HCT116 (cell line): ENCODE results near the gene AKR7A2. TPM values are rescaled to one million over a fixed set of nuclear protein-coding genes. Genes with fewer than 3 reads are reported as not detected.

Source experiments
- ATAC-seq: fragments of 200-7000 bp; cut with Tn5 transposase; 2 replicates; pipeline ENCODE4 v1.9.1; 2020; ENCODE audit warnings: mild to moderate bottlenecking, moderate library complexity
- BruUV-seq: library from RNA; stranded (reverse); fragments of 400-500 nt; replicated peaks from 2 replicates; lab custom pipeline; 2021; lab: Mats Ljungman, UMichigan
- CTCF ChIA-PET: fragments of 300-600 bp; sonication (Branson Sonifier 250); formaldehyde crosslinking; loops from one replicate; lab custom pipeline; 2021; ENCODE audit warnings: antibody characterized with exemption; lab: Charles Lee
- POLR2A ChIA-PET: fragments of 300-600, 350-600 bp; sonication (Branson Sonifier 250); formaldehyde crosslinking; loops from one replicate; lab custom pipeline; 2021; ENCODE audit warnings: antibody characterized with exemption; lab: Charles Lee
- RAD21 ChIA-PET, 2 experiments: fragments of 300-600 bp; sonication (Branson Sonifier 250); formaldehyde crosslinking; loops; one replicate each; lab custom pipeline; 2023; ENCODE audit warnings: low total read pairs in 2 of 2; ENCODE audit not compliant: uncharacterized antibody in 2 of 2, unreplicated experiment in 2 of 2, low non-redundant PET in 1 of 2; lab: Charles Lee
- DNase-seq: peaks from one replicate; pipeline ENCODE4 v3.0.0-alpha.2; 2010; ENCODE audit warnings: low read depth, low spot score
- H2AFZ ChIP-seq: fragments of 200-600 bp; shearing (Covaris generic), sonication (generic); 2 replicates; pipeline ENCODE4 v1.6.1; 2017; ENCODE audit warnings: low read depth, mixed run types, mixed read lengths, antibody characterized with exemption, low read length; ENCODE audit not compliant: poor library complexity, severe bottlenecking
- H3K27ac ChIP-seq: 2 replicates; pipeline ENCODE4 v1.5.1; 2012; ENCODE audit warnings: low read depth, low read length
- H3K27me3 ChIP-seq: fragments of 200-600 bp; sonication (generic); 2 replicates; pipeline ENCODE4 v1.6.1; 2016; ENCODE audit warnings: mixed run types, low read length, mixed read lengths; ENCODE audit not compliant: insufficient read depth
- H3K36me3 ChIP-seq, 2 experiments: fragments of 200-500 bp in 1 of 2; fragments of 200-600 bp in 1 of 2; sonication (Bioruptor generic) in 1 of 2; sonication (generic) in 1 of 2; 2 replicates each; pipeline versions ENCODE4 v1.5.1 to v1.6.1; 2014 to 2016; ENCODE audit warnings: low read length in 2 of 2, inconsistent platforms in 1 of 2, mixed read lengths in 1 of 2, mixed run types in 1 of 2; ENCODE audit not compliant: insufficient read depth in 2 of 2, control insufficient read depth in 1 of 2
- H3K4me1 ChIP-seq, 2 experiments: fragments of 200-600 bp in 1 of 2; sonication (generic) in 1 of 2; 2 replicates each; pipeline versions ENCODE4 v1.5.1 to v1.6.1; 2012 to 2017; ENCODE audit warnings: low read length in 2 of 2, inconsistent platforms in 1 of 2, mild to moderate bottlenecking in 1 of 2, mixed read lengths in 1 of 2, mixed run types in 1 of 2, moderate library complexity in 1 of 2; ENCODE audit not compliant: insufficient read depth in 2 of 2, control insufficient read depth in 1 of 2
- H3K4me2 ChIP-seq: fragments of 200-600 bp; sonication (generic); 2 replicates; pipeline ENCODE4 v1.6.1; 2017; ENCODE audit warnings: mixed run types, low read length, mixed read lengths
- H3K4me3 ChIP-seq, 2 experiments: fragments of 200-600 bp in 1 of 2; sonication (generic) in 1 of 2; replicated peaks in 1 of 2; 2 replicates each; pipeline ENCODE4 v1.5.1; 2011 to 2016; ENCODE audit warnings: low read length in 2 of 2, control low read depth in 1 of 2, low read depth in 1 of 2, mild to moderate bottlenecking in 1 of 2, mixed read lengths in 1 of 2, mixed run types in 1 of 2
- H3K79me2 ChIP-seq: fragments of 200-600 bp; sonication (generic); 2 replicates; pipeline ENCODE4 v1.6.1; 2017; ENCODE audit warnings: mild to moderate bottlenecking, mixed run types, low read length, moderate library complexity, mixed read lengths; ENCODE audit not compliant: insufficient read depth
- H3K9ac ChIP-seq: fragments of 200-600 bp; sonication (generic); 2 replicates; pipeline ENCODE4 v1.6.1; 2016; ENCODE audit warnings: low read length, mixed read lengths
- H3K9me2 ChIP-seq: fragments of 200-600 bp; sonication (generic), shearing (Covaris generic); 2 replicates; pipeline ENCODE4 v1.6.1; 2017; ENCODE audit warnings: mixed run types, mild to moderate bottlenecking, moderate library complexity; ENCODE audit not compliant: insufficient read depth
- H3K9me3 ChIP-seq, 2 experiments: fragments of 200-500 bp in 1 of 2; fragments of 200-600 bp in 1 of 2; sonication (Bioruptor generic) in 1 of 2; sonication (generic) in 1 of 2; 2 replicates each; pipeline ENCODE4 v1.6.1; 2014 to 2017; ENCODE audit warnings: low read length in 2 of 2, mixed read lengths in 2 of 2, inconsistent platforms in 1 of 2, low read depth in 1 of 2, mild to moderate bottlenecking in 1 of 2, mixed run types in 1 of 2, moderate library complexity in 1 of 2; ENCODE audit not compliant: control insufficient read depth in 1 of 2, insufficient read depth in 1 of 2
- H4K20me1 ChIP-seq: fragments of 200-600 bp; sonication (generic), shearing (Covaris generic); 2 replicates; pipeline ENCODE4 v1.6.1; 2017; ENCODE audit warnings: mixed run types, mild to moderate bottlenecking, moderate library complexity; ENCODE audit not compliant: insufficient read depth
- CBX3 ChIP-seq: IDR thresholded peaks from 2 replicates; pipeline ENCODE4 v1.6.1; 2012; ENCODE audit warnings: low read depth
- CTCF ChIP-seq, 3 experiments: fragments of 200-600 bp in 1 of 3; sonication (generic) in 1 of 3; IDR thresholded peaks in 2 of 3; conservative IDR thresholded peaks in 1 of 3; 2 replicates each; pipeline ENCODE4 v1.5.1; 2012 to 2017; ENCODE audit warnings: low read depth in 2 of 3, low read length in 2 of 3, antibody characterized with exemption in 1 of 3, borderline replicate concordance in 1 of 3, control low read depth in 1 of 3, mild to moderate bottlenecking in 1 of 3, mixed read lengths in 1 of 3, mixed run types in 1 of 3, moderate library complexity in 1 of 3; ENCODE audit not compliant: insufficient read depth in 1 of 3
- ELF1 ChIP-seq: IDR thresholded peaks from 2 replicates; pipeline ENCODE4 v1.6.1; 2012; ENCODE audit warnings: low read depth, borderline replicate concordance
- EZH2 ChIP-seq: fragments of 200-600 bp; sonication (generic); IDR thresholded peaks from 2 replicates; pipeline ENCODE4 v1.6.1; 2017; ENCODE audit warnings: antibody characterized with exemption, mixed run types
- EZH2phosphoT487 ChIP-seq: fragments of 200-600 bp; IDR thresholded peaks from 2 replicates; pipeline ENCODE4 v1.6.1; 2018; ENCODE audit warnings: antibody characterized with exemption, borderline replicate concordance
- JUND ChIP-seq: IDR thresholded peaks from 2 replicates; pipeline ENCODE4 v1.6.1; 2012
- MAX ChIP-seq: IDR thresholded peaks from 2 replicates; pipeline ENCODE4 v1.6.1; 2012
- POLR2AphosphoS5 ChIP-seq: IDR thresholded peaks from 2 replicates; pipeline ENCODE4 v1.6.1; 2011; ENCODE audit warnings: mild to moderate bottlenecking, low read depth, low read length, moderate library complexity
- RAD21 ChIP-seq: IDR thresholded peaks from 2 replicates; pipeline ENCODE4 v1.6.1; 2012; ENCODE audit warnings: low read depth, mild to moderate bottlenecking
- SIN3A ChIP-seq: IDR thresholded peaks from 2 replicates; pipeline ENCODE4 v1.6.1; 2012; ENCODE audit warnings: low read depth
- SP1 ChIP-seq: IDR thresholded peaks from 2 replicates; pipeline ENCODE4 v1.6.1; 2012; ENCODE audit warnings: low read depth
- SRF ChIP-seq: IDR thresholded peaks from 2 replicates; pipeline ENCODE4 v1.6.1; 2012; ENCODE audit warnings: low read depth
- YY1 ChIP-seq: IDR thresholded peaks from 2 replicates; pipeline ENCODE4 v1.6.1; 2011; ENCODE audit warnings: low read length, low read depth, moderate library complexity, mild to moderate bottlenecking; ENCODE audit not compliant: insufficient replicate concordance; ENCODE audit errors: extremely low read depth
- ZFX ChIP-seq: fragments of 450-650 bp; IDR thresholded peaks from 2 replicates; pipeline ENCODE4 v1.6.1; 2017
- ZNF274 ChIP-seq: fragments of 200-500 bp; sonication (Bioruptor generic); IDR thresholded peaks from 2 replicates; pipeline ENCODE4 v1.6.1; 2014; ENCODE audit warnings: mild to moderate bottlenecking, low read depth, low read length, inconsistent platforms
- intact Hi-C: fragments of 100-400 bp; cut with micrococcal nuclease; formaldehyde crosslinking; loops from 2 replicates; pipeline ENCODE4 v1.10.0; 2022
- total RNA-seq: library from RNA; stranded (reverse); gene quantifications from one replicate; pipeline ENCODE4 v1.2.1, GENCODE V29; 2021; ENCODE audit not compliant: unreplicated experiment

AKR7A2 gene
- total RNA-seq, 1 experiment from 2014 or later = 90.8 TPM

GRCh38 chr1:19325958-19326747, 14.2 kb upstream of the AKR7A2 start:
- intact Hi-C loops = no loop called here
- no peaks in the 10 kb centered on the region for H3K27me3 ChIP-seq
- POLR2A ChIA-PET = no interaction called here
- no TSS peak for BruUV-seq
- DNase-seq (no peak), ATAC-seq (peak; percentile 55; the same call in 1 of the 2 replicates)
- no peaks in the 10 kb centered on the region for H3K79me2 ChIP-seq
- no peaks in the 10 kb centered on the region; a peak in 1 of 4 replicates for H3K36me3 ChIP-seq
- no peak overlapping the region for H3K4me3 ChIP-seq
- no peaks in the 10 kb centered on the region for H3K9me2 ChIP-seq
- CTCF ChIA-PET = no interaction called here
- H2AFZ ChIP-seq = no peak overlapping the region
- H3K4me1 ChIP-seq = no peaks in the 10 kb centered on the region
- H3K27ac ChIP-seq = no peak overlapping the region
- no peak for TF ChIP-seq MAX
- TF ChIP-seq CTCF (IDR thresholded peaks at IDR 0.05 in 2 of 3, conservative IDR thresholded peaks at IDR 0.05 in 1 of 3; ENCODE audit: borderline replicate concordance in 1 of 3, insufficient read depth in 1 of 3, low read depth in 2 of 3, low read length in 2 of 3) = 0 out of 6 replicates have a peak, but pooled peaks of 1 of the 3 experiments have one; percentile 15
- TF ChIP-seq RAD21 = no peak
- no peak overlapping the region for H3K9ac ChIP-seq
- no peaks in the 10 kb centered on the region for H4K20me1 ChIP-seq
- H3K9me3 ChIP-seq = no peaks in the 10 kb centered on the region
- RAD21 ChIA-PET = no interaction called here
- no peak overlapping the region for H3K4me2 ChIP-seq

GRCh38 chr1:19325368-19325957, 13.5 kb upstream of the AKR7A2 start:
- Histone ChIP-seq H3K9me2 (no peaks in the 10 kb centered on the region), H3K4me2 (no peak overlapping the region), H3K4me1 (no peaks in the 10 kb centered on the region), H3K9ac (no peak overlapping the region), H3K4me3 (no peak overlapping the region), H3K27me3 (no peaks in the 10 kb centered on the region), H3K27ac (no peak overlapping the region), H2AFZ (no peak overlapping the region)
- RAD21 ChIA-PET = no interaction called here
- no TSS peak for BruUV-seq
- intact Hi-C loops = no loop called here
- no peak for ATAC-seq
- TF ChIP-seq YY1 (no peak), ZFX (no peak), CBX3 (no peak), SP1 (no peak), POLR2AphosphoS5 (no peak), ZNF274 (no peak), JUND (no peak), CTCF (IDR thresholded peaks at IDR 0.05 in 2 of 3, conservative IDR thresholded peaks at IDR 0.05 in 1 of 3; ENCODE audit: borderline replicate concordance in 1 of 3, insufficient read depth in 1 of 3, low read depth in 2 of 3, low read length in 2 of 3) (no peak), EZH2phosphoT487 (no peak), ELF1 (no peak), SRF (no peak), EZH2 (no peak), SIN3A (no peak)
- TF ChIP-seq, all 23 proteins: peak for 0
- no peak for DNase-seq
- ChIA-PET CTCF (no interaction called here), POLR2A (no interaction called here)
- H3K9me3 ChIP-seq = no peaks in the 10 kb centered on the region
- H3K79me2 ChIP-seq = no peaks in the 10 kb centered on the region
- H3K36me3 ChIP-seq = no peaks in the 10 kb centered on the region; a peak in 1 of 4 replicates
- no peaks in the 10 kb centered on the region for H4K20me1 ChIP-seq
